GM12891 (cell line): ENCODE data around the gene CAMSAP2.

Experiments used
- POLR2A ChIP-seq: IDR thresholded peaks from 2 replicates; pipeline ENCODE4 v1.6.1; 2011; ENCODE audit warnings: low read depth, low read length, control low read depth
- POLR2AphosphoS5 ChIP-seq: IDR thresholded peaks from 2 replicates; pipeline ENCODE4 v1.6.1; 2011; ENCODE audit warnings: low read depth, low read length, control low read depth
- TAF1 ChIP-seq: IDR thresholded peaks from 2 replicates; pipeline ENCODE4 v1.6.1; 2011; ENCODE audit warnings: low read depth, low read length, control low read depth

DNA sequence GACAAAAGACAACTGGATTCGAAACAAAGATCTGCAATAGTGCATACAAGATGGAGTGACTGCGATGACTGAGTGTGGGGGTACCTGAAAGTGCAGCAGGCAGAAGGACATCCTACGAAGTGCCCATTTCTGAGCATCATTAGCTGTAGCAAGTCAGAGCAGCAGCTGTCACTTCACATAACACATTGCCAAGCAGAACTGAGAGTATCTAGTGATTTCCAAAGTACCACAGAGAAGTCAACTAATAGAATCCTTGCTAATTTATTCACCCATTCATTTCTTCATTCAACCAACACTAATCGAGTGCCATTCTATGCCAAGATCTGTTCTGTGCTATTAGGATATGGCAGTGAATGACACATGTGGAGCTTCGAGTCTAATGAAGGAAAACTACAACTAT is 31.6 kb upstream of the CAMSAP2 start:
- TF ChIP-seq POLR2AphosphoS5 (no peak), TAF1 (no peak), POLR2A (no peak)
